Neural progenitor cell (in vitro differentiated cells): ENCODE measurements around the gene PUS1.

Source experiments
- CTCF ChIP-seq: fragments of 200-600 bp; sonication (generic); IDR thresholded peaks from 2 replicates; pipeline ENCODE4 v1.5.1; 2017; ENCODE audit warnings: antibody characterized with exemption, mild to moderate bottlenecking
- EZH2 ChIP-seq: fragments of 200-600 bp; sonication (generic); IDR thresholded peaks from 2 replicates; pipeline ENCODE4 v1.6.1; 2017; ENCODE audit warnings: antibody characterized with exemption, mild to moderate bottlenecking, moderate library complexity
- EZH2phosphoT487 ChIP-seq: fragments of 200-600 bp; sonication (generic); IDR thresholded peaks from 2 replicates; pipeline ENCODE4 v1.6.1; 2017; ENCODE audit warnings: antibody characterized with exemption

- TF ChIP-seq CTCF (no peak), EZH2 (no peak), EZH2phosphoT487 (no peak)
Observed at GRCh38 chr12:131916306-131917138, 12.6 kb upstream of the PUS1 start.
